ENCODE data around the gene UNC93B1.

DNA sequence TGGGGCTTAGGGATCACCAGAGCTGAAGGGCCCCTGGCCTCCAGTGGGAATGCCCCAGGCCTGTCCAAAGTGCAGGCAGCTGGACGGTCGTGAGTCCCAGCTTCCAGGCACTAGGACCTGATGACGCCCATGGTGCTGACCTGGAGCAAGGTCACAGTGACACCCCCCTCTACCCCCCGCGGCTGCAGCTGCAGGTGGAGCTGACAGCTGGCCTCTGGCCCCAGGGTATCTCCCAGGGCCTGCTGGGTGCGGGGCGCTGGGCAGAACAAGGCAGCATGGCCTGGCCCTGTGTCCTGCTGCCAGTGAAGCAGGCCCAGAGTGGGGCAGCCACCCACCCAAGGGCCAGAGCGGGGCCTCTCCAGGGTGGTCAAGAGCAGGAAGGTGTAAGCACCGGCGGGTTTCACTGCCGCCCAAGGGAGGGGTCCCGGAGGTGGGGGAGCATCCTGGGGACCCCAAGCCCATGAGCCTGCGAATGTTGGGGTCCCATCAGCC lies 34.4 kb upstream of the UNC93B1 start:
- TF ChIP-seq, protein P1, sequence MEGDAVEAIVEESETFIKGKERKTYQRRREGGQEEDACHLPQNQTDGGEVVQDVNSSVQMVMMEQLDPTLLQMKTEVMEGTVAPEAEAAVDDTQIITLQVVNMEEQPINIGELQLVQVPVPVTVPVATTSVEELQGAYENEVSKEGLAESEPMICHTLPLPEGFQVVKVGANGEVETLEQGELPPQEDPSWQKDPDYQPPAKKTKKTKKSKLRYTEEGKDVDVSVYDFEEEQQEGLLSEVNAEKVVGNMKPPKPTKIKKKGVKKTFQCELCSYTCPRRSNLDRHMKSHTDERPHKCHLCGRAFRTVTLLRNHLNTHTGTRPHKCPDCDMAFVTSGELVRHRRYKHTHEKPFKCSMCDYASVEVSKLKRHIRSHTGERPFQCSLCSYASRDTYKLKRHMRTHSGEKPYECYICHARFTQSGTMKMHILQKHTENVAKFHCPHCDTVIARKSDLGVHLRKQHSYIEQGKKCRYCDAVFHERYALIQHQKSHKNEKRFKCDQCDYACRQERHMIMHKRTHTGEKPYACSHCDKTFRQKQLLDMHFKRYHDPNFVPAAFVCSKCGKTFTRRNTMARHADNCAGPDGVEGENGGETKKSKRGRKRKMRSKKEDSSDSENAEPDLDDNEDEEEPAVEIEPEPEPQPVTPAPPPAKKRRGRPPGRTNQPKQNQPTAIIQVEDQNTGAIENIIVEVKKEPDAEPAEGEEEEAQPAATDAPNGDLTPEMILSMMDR (conservative IDR thresholded peaks at IDR 0.05; ENCODE audit: low read depth, low read length): no peak
- no peak for TF ChIP-seq EZH2 (IDR thresholded peaks at IDR 0.05; ENCODE audit: borderline replicate concordance, low read depth, low read length, poor library complexity, severe bottlenecking)
